ELR (cell line): ENCODE measurements around the gene CTU2.

ENCODE experiments used
- DNase-seq: peaks from one replicate; pipeline ENCODE4 v3.0.0-alpha.2; 2015; ENCODE audit warnings: low read depth

The CTU2 gene

DNA sequence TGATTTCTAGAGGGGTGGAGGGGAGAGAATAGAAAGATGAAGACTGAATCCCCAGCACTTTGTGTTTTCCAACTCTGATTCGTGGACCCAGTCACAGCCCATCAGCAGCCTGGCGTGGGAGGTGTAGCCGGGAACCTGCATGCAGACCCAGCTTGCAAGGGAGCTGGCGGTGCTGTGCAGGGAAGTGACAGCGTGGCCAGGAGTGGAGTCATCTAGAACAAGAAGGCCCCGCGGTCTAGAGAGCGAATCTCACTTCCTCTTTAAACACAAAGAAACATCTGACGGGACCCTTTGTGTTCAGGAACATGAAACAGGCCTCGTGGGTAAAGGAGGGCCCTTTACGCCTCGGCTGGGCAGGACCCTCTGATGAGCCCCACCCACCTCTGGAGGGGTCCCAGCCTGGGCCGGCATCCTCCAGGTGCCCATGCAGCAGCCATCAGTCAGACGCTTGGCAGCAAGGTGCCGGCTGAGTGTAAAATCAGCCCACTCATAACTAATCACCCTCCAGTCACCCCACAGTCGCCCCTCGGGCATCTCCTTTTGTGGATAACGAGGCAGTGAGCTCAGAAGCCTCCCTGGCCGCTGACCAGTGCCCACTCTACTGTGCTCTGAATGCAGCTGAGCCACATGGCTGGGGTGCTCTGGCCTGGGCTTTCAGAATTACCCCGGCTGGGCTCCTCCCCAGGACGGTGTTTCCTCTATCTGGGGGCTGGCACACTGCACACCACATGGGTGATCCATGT is 24.4 kb upstream of the CTU2 start:
- peak; percentile 49 for DNase-seq

DNA sequence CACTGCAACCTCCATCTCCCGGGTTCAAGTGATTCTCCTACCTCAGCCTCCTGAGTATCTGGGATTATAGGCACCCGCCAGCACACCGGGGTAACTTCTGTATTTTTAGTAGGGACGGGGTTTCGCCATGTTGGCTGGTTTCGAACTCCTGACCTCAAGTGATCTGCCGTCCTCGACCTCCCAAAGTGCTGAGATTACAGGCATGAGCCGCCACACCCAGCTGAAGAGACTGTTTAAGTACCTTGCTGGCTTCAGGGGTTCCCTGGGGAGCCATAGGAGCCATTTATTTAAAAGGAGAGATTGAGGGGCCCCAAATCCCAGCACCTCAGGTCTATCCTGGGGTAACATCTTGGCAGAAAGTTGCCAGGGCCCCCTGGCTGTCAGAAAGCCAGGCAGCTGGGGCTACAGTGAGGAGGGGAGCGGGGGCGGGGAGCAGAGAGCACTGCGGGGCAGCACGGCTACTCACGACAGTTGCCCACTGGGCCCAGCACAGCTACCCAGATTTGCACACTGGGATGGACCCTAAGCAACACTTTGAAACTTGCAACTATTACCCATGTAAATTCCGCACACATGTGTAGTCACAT is 21.6 kb upstream of the CTU2 start:
- DNase-seq, result no peak

DNA sequence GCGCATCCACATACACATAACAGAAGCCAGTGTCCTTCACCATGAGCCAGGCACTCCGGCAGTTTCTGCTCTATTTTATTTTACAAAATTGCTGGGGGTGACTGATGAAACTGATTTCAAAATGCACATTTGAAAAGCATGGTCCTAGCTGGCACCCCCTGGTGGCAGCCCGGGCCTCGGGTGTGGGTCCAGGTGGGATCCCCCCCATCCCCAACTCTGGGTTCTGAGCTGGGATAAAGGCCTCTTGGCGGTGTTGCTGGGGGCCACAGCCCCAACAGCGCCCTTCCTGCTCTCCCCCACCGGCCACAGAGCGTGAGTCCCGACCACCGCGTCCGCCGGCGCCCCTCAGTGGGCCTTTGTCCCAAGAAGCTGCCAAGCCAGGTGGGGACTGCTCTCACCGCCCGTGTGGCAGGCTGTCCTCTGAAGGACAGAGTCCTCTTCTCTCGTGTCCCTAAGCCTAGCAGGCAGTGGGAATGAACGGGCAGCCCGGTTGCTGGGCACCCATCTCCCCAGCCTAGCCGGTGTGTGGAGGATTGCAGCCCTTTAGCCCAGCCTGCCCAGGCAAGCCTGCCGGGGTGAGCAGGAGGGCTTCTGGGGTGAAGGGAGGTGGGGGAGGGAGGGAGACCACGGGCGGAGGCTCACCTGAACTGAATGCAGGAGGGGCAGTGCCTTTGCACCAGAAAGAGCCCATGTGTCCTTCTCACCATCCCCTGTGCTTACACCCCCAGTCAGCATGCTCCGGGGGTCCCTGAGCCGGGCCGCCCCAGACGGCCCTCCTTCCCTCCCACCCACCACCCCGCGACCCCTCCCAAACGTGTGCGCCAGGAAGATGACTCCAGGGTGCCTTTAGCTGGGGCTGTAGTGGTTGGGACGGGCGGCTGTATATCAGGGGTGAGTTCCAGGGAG is 20.9 kb upstream of the CTU2 start:
- DNase-seq, result peak; percentile 82

DNA sequence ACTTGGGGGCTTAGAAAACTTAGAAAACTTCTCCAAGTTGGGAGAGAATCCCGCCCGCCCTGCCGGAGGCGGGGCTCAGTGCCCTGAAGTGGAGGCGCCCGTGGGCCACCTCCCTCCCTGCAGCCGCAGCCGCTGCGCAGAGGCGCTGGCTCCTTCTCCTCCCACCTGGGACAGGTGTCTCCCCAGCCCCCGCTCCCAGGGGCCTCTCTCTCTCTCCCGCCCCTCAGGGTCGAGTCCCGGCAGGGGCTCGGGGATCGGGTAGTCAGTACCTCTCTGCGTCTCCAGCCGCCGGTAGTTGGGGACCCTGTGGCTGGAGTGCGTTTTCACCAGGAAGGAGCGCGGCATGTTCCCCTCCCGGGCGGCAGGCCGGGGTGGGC is 20.3 kb upstream of the CTU2 start:
- peak; percentile 34 for DNase-seq

DNA sequence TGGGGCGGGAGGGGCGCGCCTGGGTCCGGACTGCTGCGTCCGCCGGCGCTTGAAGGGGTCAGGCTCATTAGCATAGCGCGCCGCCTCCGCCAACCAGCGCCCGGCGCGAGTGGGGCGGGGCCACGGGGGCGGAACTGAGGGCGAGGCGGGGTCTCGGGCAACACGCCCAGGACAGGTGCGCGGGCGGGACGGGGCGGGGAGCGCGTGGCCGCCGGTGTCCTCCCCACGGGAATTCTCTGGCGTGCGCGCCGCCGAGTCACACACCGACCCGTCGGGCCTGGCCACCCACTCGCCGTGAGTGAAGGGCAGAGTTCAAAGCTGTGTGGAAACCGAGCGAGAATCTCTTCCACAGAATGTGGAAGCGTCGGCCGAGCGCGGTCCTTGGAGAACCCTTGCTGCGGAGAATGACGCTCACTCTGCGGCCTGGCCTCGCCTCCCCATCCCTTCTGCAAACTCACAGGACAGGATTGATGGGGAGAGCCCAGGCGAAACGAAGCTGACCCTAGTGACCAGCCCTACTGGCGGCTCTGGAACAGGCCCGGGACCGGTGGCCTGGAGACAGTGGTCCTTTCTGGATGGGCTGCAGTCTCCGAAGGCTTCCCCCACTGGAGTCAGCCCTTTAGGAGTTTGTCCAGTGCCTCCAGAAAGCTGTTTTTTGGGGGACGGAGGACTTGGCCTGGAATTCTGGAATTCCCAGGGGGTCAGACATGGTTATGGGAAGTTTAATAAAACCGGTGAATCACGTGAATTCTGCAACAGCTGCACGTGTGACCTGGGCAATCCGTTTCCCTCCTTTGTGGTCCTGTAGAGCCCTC is 19.7 kb upstream of the CTU2 start, which contains the start of gene SNAI3:
TSS of gene SNAI3 (minus strand) at position 69 of the 815 bp plus-strand sequence. CDS start 101 bp downstream, outside the sequence.
- peak; percentile 66 for DNase-seq

DNA sequence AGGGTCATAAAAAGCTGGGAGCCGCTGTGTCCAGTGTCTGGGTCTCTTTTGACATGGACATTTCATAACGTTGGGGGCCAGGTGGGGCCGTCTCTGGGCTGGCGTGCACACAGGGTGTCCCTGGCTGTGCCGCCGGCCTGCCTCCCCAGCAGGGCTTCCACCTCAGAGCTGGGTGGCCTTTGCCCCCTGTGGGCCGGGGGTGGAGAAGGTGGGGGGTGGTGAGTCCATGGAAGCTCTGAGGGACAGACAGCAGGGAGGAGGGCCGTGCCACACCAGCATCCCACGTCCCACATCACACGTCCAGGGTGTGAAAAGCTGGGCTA is 19.1 kb upstream of the CTU2 start:
- DNase-seq, result no peak

DNA sequence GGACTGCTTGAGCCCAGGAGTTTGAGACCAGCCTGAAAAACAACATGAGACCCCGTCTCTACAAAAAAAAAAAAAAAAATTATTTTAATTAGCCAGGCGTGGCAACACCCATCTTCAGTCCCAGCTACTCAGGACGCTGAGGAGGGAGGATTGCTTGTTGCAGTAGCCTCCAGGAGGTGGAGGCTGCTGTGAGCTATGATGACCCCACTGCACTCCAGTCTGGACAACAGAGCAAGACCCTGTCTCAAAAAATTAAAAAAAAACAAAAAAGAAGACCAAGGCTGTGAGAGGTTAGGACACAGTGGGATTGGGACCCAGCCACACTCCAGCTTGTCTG is 18.7 kb upstream of the CTU2 start:
- no peak for DNase-seq

DNA sequence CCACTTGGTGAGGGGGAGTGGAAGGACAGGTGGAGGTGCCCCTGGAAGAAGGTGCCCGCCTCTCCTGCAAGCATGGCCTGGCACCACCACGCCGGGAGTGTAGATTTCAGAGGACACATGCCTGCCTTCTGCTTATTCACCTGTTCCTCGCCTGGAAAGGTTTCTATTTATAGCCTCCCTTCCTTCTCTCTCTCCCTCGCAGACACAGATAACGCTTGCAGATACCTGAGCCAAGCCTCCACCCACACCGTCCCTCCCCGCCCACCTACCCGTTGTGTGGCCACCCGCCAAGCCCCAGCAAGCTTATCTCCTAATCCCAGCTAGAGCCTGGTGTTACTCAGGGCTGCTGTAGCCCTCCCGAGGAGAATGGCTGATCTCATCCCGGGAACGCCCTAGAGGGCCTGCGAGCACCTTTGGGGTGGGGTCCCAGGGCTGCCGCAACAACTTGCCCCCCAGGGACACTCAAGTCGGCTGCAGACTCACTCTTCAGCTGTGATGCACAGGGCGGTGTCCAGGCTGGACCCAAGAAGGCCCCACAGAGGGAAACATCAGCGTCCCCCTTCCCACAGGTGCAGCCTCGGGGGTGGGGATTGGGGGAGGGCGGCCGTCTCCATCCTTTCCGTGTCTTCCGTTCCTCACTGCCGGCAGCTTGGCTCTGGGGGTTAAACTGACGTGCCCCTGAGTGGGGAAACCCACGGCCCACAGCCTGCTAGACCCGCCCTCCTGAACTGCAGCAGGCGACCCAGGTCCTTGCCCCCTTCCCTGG is 18.1 kb upstream of the CTU2 start:
- no peak for DNase-seq

DNA sequence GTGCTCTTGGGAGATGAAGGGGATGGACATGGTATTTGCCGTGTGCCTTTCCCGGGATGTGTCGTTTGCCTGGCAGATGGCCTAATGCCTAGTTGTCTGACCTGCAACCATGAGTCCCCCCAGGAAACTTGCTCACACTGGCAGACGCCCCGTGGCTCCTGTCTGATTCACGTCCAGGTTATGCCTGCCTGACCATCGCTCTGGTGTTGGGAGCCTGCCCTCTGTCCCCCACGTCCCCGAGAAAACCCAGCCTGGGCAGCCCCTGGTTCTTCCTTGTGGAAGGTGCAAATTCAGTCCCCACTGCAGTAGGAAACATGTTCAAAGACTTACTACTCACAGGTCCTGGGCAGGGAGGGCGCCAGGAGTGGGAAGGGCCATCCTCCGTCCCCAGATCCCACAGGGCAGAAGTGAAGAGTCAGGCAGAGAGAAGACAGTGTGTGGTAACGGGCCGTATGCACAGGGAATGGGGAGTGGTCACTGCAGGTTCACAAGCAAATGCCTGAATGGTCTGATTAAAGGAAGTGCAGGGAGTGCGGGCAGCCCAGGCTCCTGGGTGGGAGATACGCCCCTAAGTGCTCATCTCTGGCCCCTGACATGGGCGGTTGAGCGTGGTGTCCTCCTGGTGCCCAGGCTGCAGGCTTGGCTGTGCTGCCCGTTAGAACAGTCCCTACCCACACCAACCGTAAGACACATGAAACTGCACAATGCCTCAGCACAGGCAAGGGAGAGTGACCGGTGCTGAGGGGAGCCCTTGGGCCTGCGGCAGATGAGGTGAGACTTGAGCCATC is 15.8 kb upstream of the CTU2 start:
- DNase-seq, result no peak

DNA sequence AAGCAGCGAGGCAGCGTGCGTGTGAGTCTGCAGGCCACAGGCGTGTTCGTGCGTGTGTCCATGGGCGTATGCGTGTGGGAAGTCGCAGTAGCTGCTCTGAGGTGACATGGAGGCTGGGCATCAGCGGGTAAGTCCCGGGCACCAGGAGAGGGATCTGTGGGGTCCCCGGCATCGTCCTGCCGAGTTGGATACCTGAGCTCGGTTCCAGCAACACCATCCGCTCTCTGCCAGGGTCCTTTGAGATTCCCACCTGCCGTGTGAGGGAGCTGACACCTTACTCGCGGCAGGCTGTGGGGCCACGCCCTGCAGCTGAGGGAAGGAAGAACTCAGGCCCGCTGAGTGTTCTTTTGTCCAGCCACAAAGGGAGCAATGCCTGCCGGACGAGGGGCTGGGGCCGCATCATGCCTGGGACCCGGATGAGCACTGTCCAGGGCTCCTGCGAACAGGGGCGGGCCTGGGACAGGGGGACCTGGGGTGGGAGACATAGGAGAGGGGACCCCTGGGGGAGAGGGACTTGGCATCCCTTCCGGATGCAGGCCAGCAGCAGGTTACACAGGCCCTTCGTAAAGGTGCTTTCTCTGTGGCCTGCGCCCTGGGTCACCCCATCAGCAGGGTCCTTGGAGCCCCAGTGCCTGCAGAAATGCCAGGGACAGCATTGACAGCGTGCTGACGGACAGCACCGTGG is 15.0 kb upstream of the CTU2 start:
- DNase-seq, result no peak

DNA sequence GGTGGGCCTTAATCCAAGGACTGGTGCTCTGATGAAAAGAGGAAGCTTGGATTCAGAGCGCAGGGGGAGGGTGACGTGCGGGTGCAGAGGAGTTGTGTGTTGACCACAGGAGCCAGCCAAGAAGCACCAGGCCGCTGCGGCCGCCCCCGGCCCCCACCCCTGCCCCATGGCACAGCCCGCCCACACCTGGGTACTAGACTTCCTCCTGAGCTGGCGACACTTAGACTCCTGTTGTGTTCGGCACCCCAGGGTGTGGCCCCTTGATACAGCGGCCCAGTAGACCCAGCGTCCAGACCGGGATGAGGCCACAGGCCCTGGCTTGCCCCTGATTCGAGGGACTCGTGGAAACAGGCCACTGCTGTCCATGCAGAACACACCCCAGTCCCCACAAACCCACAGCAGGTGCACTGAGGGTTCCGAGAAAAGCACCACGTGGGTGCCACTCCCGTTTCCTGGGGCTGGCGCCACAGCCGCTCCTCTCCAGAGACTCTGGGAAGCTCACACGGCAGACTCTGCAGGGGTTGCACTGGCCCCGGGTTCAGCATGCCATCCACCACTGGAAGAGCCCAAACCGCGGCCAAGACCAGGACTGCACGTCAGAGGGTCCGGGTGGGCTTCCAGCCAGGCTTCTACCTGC is 14.3 kb upstream of the CTU2 start:
- DNase-seq, result no peak

DNA sequence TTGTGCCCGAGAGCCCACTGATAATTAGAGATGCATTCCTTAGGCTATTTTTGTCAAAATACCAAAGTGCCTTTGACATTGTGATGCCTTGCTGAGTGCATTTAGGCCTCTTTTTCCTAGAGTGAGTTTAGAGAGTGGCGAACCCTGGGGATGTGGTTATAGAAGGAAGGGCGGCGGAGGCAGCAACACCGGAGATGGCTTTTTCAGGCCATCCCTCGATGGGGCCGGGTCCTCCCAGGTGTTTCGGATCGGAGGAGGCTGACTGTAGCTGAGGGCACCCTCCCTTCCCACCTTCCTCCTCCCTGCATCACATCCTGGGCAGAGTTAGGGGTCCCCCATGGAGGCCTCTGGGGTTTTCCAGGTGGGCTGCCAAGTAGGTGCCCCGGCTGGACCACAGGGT is 13.4 kb upstream of the CTU2 start:
- no peak for DNase-seq

DNA sequence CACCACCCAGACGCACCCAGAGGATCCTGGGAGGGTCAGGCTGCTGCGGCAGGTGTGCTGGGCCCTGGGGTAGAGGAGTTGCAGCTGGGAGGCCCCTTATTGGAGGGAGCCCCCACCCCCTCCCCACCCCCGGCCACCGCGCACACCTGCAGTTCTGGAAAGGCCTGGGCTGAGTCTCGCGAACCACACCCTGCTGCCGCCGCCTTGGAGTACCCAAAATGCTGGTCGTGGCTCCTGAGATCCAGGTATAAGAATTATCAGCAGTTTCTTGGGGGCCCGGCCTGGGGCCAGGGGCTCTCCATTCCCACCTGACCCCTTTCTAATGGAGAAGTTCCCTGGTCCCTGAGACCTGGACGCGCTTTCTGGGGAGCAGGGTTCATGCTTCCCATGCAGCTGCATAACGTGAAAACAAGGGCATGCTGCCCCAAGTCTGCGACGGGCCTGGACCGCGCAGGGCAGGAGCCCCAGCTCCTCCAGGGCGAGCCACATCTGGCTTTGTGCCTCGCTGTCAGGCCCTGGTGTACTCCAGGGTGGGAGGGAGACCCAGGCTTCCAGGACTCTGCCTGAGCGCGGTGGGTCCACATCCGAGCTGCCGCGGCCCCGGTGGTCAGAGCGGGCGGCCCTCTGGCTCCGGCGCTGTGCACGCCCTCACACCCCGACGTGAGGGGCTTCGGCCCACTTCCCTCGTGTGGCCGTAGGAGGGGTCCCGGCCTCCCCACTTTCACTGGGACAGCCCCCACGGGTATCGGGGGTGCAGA is 12.7 kb upstream of the CTU2 start:
- DNase-seq, result no peak

DNA sequence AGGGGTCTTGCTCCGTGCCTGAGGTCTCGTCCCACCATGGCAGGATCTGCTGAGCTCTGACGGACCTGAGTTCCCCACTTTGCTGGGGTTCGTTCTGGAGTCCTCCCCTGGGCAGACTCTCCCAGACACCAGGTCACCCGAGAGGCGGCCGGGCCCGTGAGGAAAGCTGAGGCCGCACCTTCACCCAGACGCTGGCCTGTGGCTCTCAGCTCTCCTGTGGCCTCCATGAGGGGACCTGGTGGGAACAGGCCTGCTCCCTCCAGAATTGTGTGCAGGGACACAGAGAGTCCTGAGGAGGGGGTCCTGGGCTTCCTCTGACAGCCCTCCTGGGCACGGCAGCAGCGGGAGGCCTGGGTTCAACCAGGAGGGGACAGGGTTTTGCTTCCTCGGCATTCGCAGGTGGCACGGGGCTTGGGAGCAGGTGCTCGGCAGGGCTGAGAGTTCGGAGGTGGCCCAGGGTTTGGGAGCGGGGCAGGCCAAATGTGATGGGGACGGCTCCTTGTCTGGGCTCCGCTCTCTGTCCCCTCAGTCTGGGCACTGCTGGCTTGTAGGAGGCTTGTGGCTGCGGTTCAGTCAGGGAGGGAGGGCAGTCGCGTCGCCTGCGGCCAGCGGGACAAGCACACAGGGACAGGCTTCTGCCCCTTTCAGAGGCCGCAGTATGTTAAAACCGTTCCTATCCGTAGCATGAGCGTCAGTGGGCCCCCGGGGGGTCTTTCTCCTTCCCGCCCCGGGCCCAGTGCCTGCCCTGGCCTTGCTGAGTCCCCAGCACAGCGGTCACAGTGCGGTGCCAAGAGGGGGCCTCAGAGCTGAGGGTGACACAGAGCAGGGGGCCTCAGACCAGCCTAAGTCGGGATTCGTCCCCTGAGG is 11.8 kb upstream of the CTU2 start:
- DNase-seq, result no peak

DNA sequence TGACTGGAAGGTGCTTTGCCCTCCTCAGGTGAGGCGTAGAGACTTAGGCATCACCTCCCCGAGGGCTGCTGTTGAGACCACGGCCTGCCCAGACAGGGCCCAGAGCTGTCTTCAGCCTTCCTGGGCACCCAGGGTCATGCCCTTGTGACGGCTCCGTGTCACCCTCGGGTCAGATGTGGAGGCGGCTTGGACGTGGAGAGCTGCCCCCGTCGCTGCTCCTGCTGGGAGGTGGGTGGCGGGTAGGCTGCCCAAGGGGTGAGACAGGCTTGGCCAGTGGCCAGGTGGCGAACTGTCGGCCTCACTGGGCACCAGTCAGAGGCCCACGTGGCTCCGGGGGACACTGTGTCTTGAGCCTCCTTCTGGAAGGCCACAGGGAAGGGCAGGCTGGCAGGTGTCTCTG is 11.1 kb upstream of the CTU2 start:
- no peak for DNase-seq

DNA sequence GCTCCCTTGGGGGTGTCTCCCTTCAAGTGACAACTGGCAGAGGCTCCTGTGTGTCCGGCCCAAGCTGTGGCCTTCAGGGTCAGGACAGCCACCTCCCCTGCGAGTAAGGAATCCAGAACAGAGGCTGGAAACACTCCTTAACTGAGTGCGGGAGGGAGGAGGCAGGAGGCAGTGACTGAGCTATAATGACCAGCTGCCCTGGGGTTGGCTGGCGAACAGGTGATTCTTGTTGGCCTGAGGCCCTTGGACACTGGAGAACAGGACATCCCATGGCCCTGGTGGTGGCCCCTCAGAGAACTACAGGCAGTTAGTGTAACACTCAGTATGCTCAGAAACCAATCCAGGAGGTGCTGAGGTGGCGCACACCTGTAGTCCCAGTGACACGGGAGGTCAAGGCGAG is 10.6 kb upstream of the CTU2 start:
- no peak for DNase-seq

DNA sequence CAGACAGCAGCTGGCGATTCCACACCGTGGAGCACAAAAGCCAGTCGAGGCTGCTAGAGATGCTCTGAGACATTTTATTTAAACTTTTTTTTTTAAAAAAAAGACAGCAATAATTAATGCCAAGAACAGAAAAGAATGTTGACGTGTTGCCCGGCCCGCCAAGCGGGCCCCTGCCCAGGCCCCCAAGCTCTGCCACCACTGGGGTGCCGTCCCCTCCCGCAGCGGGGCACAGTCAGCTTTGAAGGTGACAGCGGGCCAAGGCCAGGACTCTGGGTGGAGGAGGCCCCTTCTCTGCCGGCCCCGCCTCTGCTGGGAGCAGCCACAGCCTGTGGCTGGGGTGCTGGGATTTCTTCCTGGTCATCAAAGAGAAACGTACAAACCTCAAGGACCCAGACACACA is 9.9 kb upstream of the CTU2 start:
- DNase-seq, result no peak
